ENCODE data around the gene RNU1-4. TPM values are rescaled to one million over a fixed set of nuclear protein-coding genes. Genes with fewer than 3 reads are reported as not detected.
"Not testable (repeated sequence)": the region's sequence is repeated elsewhere in the genome, so short reads cannot be mapped to it uniquely, and the experiment has no call there.

Gene RNU1-4
- total RNA-seq, 1 experiment from 2014 or later, result 1,606 TPM

GRCh38 chr1:16747660-16748059 lies 7.3 kb downstream of the RNU1-4 start:
- H3K27me3 Mint-ChIP-seq (ENCODE audit: insufficient read depth, unreplicated experiment); DNase-seq (ENCODE audit: unreplicated experiment); H3K4me1 Mint-ChIP-seq (ENCODE audit: insufficient read depth, unreplicated experiment); BruUV-seq (replicated peaks); intact Hi-C loops (cut with micrococcal nuclease); H3K27ac Mint-ChIP-seq (ENCODE audit: low read depth, unreplicated experiment); H3K4me3 Mint-ChIP-seq (ENCODE audit: unreplicated experiment); H3K36me3 Mint-ChIP-seq (ENCODE audit: insufficient read depth, unreplicated experiment); POLR2A ChIA-PET; H3K9me3 Mint-ChIP-seq (ENCODE audit: unreplicated experiment); CTCF ChIA-PET: not testable (repeated sequence)

GRCh38 chr1:16748710-16749109 lies 8.4 kb downstream of the RNU1-4 start:
- H3K27me3 Mint-ChIP-seq (ENCODE audit: insufficient read depth, unreplicated experiment); POLR2A ChIA-PET; H3K36me3 Mint-ChIP-seq (ENCODE audit: insufficient read depth, unreplicated experiment); H3K9me3 Mint-ChIP-seq (ENCODE audit: unreplicated experiment); intact Hi-C loops (cut with micrococcal nuclease); H3K4me3 Mint-ChIP-seq (ENCODE audit: unreplicated experiment); H3K27ac Mint-ChIP-seq (ENCODE audit: low read depth, unreplicated experiment); BruUV-seq (replicated peaks); DNase-seq (ENCODE audit: unreplicated experiment); CTCF ChIA-PET; H3K4me1 Mint-ChIP-seq (ENCODE audit: insufficient read depth, unreplicated experiment): not testable (repeated sequence)

GRCh38 chr1:16749910-16750888 lies 9.9 kb downstream of the RNU1-4 start:
- H3K4me1 Mint-ChIP-seq (ENCODE audit: insufficient read depth, unreplicated experiment); H3K9me3 Mint-ChIP-seq (ENCODE audit: unreplicated experiment); H3K27me3 Mint-ChIP-seq (ENCODE audit: insufficient read depth, unreplicated experiment); H3K4me3 Mint-ChIP-seq (ENCODE audit: unreplicated experiment); POLR2A ChIA-PET; H3K27ac Mint-ChIP-seq (ENCODE audit: low read depth, unreplicated experiment); DNase-seq (ENCODE audit: unreplicated experiment); BruUV-seq (replicated peaks); H3K36me3 Mint-ChIP-seq (ENCODE audit: insufficient read depth, unreplicated experiment); CTCF ChIA-PET; intact Hi-C loops (cut with micrococcal nuclease): not testable (repeated sequence)

GRCh38 chr1:16752770-16753169 lies 12.5 kb downstream of the RNU1-4 start:
- H3K27me3 Mint-ChIP-seq (ENCODE audit: insufficient read depth, unreplicated experiment); H3K36me3 Mint-ChIP-seq (ENCODE audit: insufficient read depth, unreplicated experiment); POLR2A ChIA-PET; intact Hi-C loops (cut with micrococcal nuclease); H3K27ac Mint-ChIP-seq (ENCODE audit: low read depth, unreplicated experiment); BruUV-seq (replicated peaks); H3K4me1 Mint-ChIP-seq (ENCODE audit: insufficient read depth, unreplicated experiment); H3K9me3 Mint-ChIP-seq (ENCODE audit: unreplicated experiment); H3K4me3 Mint-ChIP-seq (ENCODE audit: unreplicated experiment); DNase-seq (ENCODE audit: unreplicated experiment); CTCF ChIA-PET: not testable (repeated sequence)

- CTCF ChIA-PET; H3K36me3 Mint-ChIP-seq (ENCODE audit: insufficient read depth, unreplicated experiment); POLR2A ChIA-PET; H3K9me3 Mint-ChIP-seq (ENCODE audit: unreplicated experiment); BruUV-seq (replicated peaks); DNase-seq (ENCODE audit: unreplicated experiment); H3K4me1 Mint-ChIP-seq (ENCODE audit: insufficient read depth, unreplicated experiment); H3K27me3 Mint-ChIP-seq (ENCODE audit: insufficient read depth, unreplicated experiment); H3K27ac Mint-ChIP-seq (ENCODE audit: low read depth, unreplicated experiment); intact Hi-C loops (cut with micrococcal nuclease); H3K4me3 Mint-ChIP-seq (ENCODE audit: unreplicated experiment): not testable (repeated sequence)
Observed at GRCh38 chr1:16755385-16755784, 15.1 kb downstream of the RNU1-4 start.

- BruUV-seq (replicated peaks); H3K4me3 Mint-ChIP-seq (ENCODE audit: unreplicated experiment); POLR2A ChIA-PET; H3K36me3 Mint-ChIP-seq (ENCODE audit: insufficient read depth, unreplicated experiment); H3K27me3 Mint-ChIP-seq (ENCODE audit: insufficient read depth, unreplicated experiment); intact Hi-C loops (cut with micrococcal nuclease); H3K27ac Mint-ChIP-seq (ENCODE audit: low read depth, unreplicated experiment); DNase-seq (ENCODE audit: unreplicated experiment); H3K9me3 Mint-ChIP-seq (ENCODE audit: unreplicated experiment); CTCF ChIA-PET; H3K4me1 Mint-ChIP-seq (ENCODE audit: insufficient read depth, unreplicated experiment): not testable (repeated sequence)
Observed at GRCh38 chr1:16755932-16756331, 15.6 kb downstream of the RNU1-4 start.

- H3K27ac Mint-ChIP-seq (ENCODE audit: low read depth, unreplicated experiment); CTCF ChIA-PET; POLR2A ChIA-PET; H3K9me3 Mint-ChIP-seq (ENCODE audit: unreplicated experiment); H3K36me3 Mint-ChIP-seq (ENCODE audit: insufficient read depth, unreplicated experiment); H3K4me1 Mint-ChIP-seq (ENCODE audit: insufficient read depth, unreplicated experiment); H3K4me3 Mint-ChIP-seq (ENCODE audit: unreplicated experiment); BruUV-seq (replicated peaks); H3K27me3 Mint-ChIP-seq (ENCODE audit: insufficient read depth, unreplicated experiment); DNase-seq (ENCODE audit: unreplicated experiment); intact Hi-C loops (cut with micrococcal nuclease): not testable (repeated sequence)
Observed at GRCh38 chr1:16757574-16757973, 17.3 kb downstream of the RNU1-4 start.

- H3K4me3 Mint-ChIP-seq (ENCODE audit: unreplicated experiment); H3K27me3 Mint-ChIP-seq (ENCODE audit: insufficient read depth, unreplicated experiment); POLR2A ChIA-PET; DNase-seq (ENCODE audit: unreplicated experiment); intact Hi-C loops (cut with micrococcal nuclease); H3K36me3 Mint-ChIP-seq (ENCODE audit: insufficient read depth, unreplicated experiment); H3K27ac Mint-ChIP-seq (ENCODE audit: low read depth, unreplicated experiment); BruUV-seq (replicated peaks); H3K4me1 Mint-ChIP-seq (ENCODE audit: insufficient read depth, unreplicated experiment); H3K9me3 Mint-ChIP-seq (ENCODE audit: unreplicated experiment); CTCF ChIA-PET: not testable (repeated sequence)
Observed at GRCh38 chr1:16758060-16758459, 17.7 kb downstream of the RNU1-4 start.

GRCh38 chr1:16759041-16759493 lies 18.8 kb downstream of the RNU1-4 start:
- intact Hi-C loops (cut with micrococcal nuclease); CTCF ChIA-PET; H3K4me3 Mint-ChIP-seq (ENCODE audit: unreplicated experiment); H3K27ac Mint-ChIP-seq (ENCODE audit: low read depth, unreplicated experiment); H3K4me1 Mint-ChIP-seq (ENCODE audit: insufficient read depth, unreplicated experiment); DNase-seq (ENCODE audit: unreplicated experiment); H3K36me3 Mint-ChIP-seq (ENCODE audit: insufficient read depth, unreplicated experiment); H3K9me3 Mint-ChIP-seq (ENCODE audit: unreplicated experiment); H3K27me3 Mint-ChIP-seq (ENCODE audit: insufficient read depth, unreplicated experiment); BruUV-seq (replicated peaks); POLR2A ChIA-PET: not testable (repeated sequence)

Data from MCF 10A (cell line).